HL-60/S4 treated with retinoic acid at 250 ng/mL for 4 days and 3 days (cell line): ENCODE results near the gene NUDT7.

Experiments used
- in situ Hi-C: fragments of 300-500 bp; cut with MboI; formaldehyde crosslinking; loops from 2 replicates; pipeline ENCODE4 v1.7.0; 2022; ENCODE audit warnings: low sequenced_read_pairs

The NUDT7 gene

DNA sequence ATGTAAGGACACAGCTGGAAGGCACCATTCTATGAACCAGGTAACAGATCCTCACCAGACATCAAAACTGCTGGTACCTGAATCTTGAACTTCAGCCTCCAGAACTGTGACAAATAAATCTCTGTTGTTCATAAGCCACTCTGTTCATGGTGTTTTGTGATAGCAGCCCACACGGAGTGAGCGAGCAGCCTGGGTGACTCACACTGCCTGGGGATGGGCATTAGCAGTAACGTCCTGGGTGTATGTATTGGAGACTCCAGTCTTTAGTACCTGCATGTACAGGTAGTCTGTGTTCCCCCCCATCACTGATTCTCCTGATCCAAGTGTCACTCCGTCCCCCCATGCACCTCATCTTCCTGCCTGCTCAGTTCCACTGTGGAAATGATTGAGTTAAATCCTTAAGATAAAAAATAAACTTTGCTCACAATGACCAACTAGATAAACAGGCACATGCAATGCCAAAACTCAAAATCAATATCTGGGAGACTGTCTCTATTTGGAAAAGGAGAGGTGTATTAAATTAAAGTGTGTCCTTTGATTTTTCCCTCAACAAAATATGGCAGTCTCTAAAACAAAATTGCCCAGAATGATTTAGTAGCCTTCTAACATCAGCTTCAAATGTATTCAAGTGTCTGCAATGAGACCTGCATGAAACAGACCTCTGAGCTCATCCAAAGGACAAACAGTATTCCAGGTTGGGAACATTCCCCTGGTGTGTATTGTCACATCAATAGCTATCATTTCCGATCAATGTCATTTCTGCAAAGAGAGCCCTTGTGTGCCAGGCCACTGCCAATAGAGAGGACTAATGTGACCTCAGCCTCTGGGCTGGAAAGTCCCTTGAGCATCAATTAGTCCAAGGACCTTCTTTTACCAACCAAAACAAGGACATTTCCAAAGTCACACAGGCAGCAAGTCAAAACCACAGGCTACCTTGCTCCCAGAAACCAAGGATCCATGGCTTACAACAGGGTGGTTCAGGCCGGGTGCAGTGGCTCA is 53.9 kb downstream of the NUDT7 start:
- in situ Hi-C loops: no loop called here

DNA sequence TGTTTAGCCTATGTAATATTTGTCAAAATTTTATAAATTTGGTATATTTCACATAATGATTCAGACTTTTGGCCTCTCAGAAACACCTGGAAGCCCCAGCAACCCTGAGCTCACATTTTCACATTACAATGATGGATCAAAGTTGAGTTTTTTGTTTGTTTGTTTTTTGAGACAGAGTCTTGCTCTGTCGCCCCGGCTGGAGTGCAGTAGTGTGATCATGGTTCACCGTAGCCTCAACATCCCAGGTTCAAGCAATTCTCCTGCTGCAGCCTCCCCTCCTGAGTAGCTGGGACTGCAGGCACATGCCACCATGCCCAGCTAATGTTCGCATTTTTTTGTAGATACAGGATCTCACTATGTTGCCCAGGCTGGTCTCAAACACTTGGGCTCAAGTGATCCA is 55.4 kb downstream of the NUDT7 start:
- in situ Hi-C loops: no loop called here

DNA sequence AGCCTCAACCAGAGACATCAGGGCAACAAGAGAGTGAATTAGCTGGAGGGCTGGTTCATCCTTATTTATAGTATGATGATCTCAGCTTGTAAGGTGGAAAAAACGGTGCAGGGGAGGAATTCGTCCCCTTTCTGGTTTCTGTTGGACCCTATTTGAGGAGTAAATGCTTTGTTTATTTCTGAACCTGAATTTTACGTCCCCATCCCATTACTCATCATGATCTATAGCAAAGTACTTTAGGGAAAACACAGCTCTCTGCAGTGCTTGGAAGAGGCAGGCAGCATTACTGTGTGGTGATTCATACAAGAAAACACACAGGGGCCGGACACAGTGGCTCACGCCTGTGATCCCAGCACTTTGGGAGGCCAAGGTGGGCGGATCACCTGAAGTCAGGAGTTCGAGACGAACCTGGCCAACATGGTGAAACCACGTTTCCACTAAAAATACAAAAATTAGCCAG is 58.1 kb downstream of the NUDT7 start:
- in situ Hi-C loops: no loop called here

DNA sequence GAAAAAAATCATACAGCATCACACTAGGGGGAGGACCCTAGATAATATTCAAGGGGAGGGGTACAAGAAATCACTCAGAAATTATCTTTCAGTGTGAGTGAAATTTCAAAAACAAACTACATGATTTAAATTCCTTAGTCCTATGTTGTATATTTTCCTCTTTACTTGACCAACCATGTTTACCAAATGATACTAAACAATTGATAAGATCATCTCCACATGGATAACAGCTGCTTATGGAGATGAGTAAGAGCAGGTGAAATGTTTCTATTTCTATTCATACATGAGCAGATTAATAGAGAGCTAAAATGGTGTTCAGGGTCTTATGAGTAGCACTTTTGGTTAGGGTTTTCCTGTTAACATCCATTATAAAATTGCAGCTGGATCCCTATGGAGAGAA is 58.8 kb downstream of the NUDT7 start:
- in situ Hi-C loops: no loop called here

DNA sequence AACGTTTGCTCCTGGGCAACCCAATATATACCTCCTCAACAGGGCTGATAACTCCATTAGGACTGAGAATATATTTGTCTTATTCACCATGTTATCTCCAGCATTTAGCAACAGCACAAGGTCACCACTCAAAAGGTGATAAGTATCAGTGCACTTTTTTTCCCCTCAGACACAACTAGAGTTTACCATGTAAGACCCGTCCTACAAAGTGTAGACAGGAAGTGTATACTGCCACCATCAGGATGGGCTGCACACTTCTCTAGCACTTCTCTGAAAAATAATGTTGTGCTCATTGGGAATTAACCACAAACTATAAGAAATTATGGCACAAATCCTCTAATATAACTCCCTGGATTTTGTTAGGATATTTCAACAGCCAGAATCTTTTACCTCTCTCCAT is 60.4 kb downstream of the NUDT7 start:
- in situ Hi-C loops: no loop called here

DNA sequence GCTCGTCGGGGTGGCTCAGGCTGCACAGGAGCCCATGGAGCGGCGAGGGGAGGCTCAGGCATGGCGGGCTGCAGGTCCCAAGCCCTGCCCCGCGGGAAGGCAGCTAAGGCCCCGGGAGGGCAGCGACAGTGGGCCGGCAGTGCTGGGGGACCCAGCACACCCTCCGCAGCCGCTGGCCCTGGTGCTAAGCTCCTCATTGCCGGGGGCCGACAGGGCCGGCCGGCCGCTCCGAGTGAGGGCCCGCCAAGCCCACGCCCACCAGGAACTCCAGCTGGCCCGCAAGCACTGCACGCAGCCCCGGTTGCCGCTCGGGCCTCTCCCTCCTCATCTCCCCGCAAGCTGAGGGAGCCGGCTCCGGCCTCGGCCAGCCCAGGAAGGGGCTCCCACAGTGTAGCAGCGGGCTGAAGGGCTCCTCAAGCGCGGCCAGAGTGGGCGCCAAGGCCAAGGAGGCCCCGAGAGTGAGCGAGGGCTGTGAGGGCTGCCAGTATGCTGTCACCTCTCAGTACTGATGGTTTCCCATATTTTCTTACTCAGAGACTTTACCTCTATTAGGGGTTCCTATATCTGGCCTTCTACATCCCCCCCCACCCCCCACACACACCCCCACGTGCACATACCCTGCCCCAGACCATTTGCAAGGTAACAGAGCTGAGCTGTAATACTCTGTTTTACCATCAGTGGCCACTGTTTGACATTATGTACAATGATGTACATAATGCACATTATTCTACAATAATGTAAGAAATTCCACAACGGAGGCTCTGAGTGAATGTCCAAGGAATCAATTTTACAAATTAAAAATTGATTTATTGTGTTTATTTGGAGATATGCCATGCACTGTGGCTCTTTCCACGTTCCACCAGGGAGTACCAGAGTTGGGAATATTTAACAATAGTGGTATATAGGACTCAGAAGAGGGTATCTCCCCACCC is 62.4 kb downstream of the NUDT7 start:
- in situ Hi-C loops: no loop called here

DNA sequence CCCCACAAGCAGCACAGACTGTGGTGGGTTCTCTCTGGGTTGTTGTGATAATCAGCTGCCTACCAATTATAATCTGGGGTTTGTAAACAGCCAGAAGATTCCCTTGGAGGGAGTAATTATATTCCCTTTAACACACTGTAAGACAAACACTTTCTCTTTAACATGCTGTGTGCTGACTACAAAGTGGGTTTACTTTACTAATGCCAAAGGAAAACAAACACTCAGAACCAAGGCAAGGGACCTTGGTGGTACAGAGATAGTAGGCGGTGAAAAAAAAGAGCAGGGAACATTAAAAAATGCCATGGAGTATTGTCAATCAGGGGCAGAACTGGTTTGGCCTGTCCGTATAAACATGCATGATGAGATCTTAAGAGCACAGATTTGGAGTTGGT is 63.1 kb downstream of the NUDT7 start:
- in situ Hi-C loops: no loop called here

DNA sequence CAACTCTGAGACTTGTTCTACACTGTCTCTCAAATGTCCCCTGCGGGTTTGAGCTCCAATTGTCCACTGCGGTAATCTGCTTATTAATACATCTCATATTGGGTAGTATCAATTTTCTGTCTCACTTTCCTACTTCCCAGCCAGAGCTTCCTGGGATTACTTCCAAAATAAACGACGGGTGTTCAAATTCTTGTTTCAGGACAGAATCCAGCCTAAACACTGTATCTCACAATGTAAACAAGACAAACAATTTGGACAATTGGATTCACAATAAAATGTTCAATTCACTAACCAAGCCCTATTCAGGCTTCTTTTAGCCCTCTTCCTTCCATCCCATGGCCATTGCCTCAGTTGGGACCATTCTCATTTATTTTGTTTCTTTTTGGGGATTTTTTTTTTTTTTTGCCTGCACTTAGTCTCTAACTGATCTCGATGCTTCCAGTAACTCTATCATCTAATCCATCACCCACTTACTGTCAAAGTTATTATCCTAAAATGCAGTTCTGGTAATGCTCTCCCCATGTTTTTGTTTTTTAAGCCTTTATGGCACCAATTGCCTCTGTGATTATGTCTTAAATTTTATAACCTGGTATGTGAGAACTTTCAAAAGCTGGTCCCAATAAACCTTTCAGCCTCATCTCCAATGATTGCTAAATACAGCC is 64.0 kb downstream of the NUDT7 start:
- in situ Hi-C loops: no loop called here

DNA sequence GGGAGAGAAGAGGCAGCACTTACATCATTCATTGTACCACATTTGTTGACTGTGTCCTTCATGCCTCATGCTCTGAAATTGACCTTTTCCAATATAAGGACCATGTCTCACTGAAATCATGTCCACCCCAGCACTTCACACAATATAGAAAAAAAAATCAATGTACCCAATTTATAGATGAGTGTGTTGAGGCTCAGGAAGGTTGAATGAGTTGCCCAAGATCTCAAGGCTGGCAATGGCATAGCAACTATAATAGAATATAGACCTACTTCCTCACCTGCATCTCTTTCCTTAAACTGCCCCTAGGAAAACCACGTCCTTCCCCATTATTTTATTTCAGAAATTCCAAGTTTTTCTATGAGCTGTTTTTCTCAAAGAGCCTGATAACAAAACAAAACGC is 65.1 kb downstream of the NUDT7 start:
- in situ Hi-C loops: no loop called here

DNA sequence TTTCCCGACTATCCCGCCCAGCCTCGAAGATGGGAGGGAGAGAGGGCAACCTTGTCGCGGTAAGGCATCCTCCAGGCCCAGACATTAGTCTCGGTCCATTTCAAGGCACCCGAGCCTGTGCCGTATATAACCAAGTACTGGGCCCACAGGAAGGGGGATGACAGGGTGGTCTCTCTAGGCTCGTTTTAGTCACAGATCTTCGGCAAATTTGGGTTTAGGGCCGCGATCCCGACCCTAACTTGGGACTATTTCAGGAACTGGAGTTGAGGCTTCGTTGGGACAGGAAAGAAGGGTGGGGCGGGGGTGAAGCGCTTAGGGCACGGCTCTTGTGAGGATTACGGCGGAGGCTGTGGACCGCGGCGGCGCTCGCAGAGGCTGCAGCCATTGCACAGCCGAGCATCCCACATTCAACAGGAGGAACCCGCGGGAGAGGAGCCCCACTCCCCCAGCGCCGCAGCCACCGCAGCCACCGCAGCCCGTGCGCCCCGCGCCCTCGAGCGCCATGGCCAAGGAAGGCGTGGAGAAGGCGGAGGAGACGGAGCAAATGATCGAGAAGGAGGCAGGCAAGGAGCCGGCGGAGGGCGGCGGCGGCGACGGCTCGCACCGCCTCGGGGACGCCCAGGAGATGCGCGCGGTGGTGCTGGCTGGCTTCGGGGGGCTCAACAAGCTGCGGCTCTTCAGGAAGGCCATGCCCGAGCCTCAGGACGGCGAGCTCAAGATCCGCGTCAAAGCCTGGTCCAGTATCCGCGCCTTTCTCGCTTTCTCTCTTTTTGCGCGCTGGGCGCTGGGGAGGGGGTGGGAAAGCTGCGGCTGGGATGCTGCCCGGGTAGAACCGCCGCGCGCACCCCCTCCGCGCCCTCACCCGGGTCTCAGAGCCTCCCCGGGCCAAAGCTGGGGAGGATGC is 66.1 kb downstream of the NUDT7 start, which contains the start of gene VAT1L:
Gene VAT1L, plus strand, starts transcription at position 384 of the 904 bp plus-strand sequence. Its CDS starts 119 bp downstream, at position 503.
- in situ Hi-C loops: no loop called here

DNA sequence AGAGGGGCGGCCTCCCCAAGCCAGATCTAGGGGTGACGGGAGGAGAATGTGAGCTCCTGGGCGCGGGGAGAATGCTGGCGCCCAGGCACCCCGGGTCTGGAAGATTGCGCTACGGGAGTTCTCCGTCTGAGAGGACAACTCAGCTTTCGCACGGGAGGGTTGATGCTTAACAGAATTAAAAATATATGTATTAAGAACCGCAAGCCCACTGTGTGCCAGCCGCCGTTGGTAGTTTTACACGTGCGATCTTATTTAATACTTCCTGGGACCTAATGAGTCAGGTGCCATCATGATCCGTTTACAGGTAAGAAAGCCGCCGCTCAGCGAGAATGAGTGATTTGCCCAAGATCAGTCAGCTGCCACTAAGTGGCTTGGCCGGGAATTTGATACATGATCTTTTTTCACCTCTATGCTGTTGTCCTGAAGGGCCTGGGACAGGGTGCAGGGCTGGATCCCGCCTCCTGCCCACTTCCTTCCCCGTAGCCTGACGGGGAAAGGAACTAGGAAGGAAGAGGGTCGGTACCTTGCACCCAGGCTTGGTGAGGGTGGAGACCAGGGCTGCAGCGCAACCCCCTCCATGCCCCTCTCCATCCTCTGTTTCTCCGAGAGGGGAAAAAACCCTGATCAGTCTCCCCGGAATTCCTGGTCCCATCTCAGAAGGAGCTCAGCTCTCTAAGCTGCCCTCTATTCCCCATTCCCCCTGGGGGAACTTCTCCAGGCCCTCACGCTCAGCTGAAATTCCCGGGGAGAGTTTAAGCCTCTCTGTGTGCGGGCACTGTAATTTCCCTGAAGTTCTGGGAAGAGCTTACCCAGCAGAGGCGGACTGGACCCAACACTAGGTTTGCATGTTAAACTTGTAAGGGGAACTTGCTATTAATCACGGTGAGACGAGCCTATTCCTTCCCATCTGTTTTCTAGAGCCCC is 67.0 kb downstream of the NUDT7 start:
- in situ Hi-C loops: no loop called here

DNA sequence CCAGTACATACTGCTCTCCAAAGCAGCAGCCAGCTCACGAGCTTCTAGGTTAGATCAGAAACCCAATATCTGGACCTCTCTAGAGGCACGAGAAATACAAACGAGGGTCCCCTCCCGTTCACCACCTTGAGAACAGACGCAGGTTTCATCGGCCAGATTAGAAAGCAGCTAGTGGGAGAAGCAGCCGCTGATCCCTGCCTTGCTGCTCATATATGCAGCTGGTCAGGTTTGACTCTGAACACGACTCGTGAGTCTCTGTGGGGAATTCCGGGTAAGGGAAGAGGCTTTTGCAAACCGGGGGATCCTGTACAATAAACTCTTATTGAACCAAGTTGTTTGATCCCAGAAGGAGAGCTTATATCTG is 67.7 kb downstream of the NUDT7 start:
- in situ Hi-C loops: no loop called here

DNA sequence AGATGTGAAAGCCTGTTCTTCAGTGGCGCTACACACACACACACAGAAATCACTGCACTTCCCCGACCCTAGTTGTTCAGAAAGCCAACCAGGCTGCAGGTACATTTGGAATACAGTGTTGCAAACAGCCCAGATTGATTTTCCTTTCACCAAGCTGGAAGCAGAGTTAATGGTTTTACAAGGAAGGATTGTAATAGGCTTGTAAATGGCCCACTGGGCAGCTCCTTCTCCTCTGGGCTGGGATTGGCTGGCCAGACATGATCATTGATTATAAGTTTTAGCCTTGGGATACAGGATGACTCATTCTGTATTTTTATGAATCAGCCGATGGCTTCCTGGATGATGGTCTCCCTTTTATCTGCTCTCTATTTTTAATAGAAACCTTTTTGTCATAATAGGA is 68.6 kb downstream of the NUDT7 start:
- in situ Hi-C loops: no loop called here
